IMR-90 (cell line): ENCODE data around the gene ADAMTS14. TPM values are rescaled to one million over a fixed set of nuclear protein-coding genes. Genes with fewer than 3 reads are reported as not detected.

Experiments
- ATAC-seq: fragments of 200-7000 bp; cut with Tn5 transposase; 2 replicates; pipeline ENCODE4 v1.9.1; 2020; ENCODE audit warnings: low read depth, mild to moderate bottlenecking, moderate library complexity
- BruUV-seq: library from RNA; stranded (reverse); fragments of 400-500 nt; replicated peaks from 2 replicates; lab custom pipeline; 2021; lab: Mats Ljungman, UMichigan
- CTCF ChIA-PET: fragments of 300-600 bp; formaldehyde crosslinking; extraction: SDS; loops from one replicate; lab custom pipeline; 2021; ENCODE audit warnings: antibody characterized with exemption; lab: Yijun Ruan, JAX
- POLR2A ChIA-PET: fragments of 300-600 bp; sonication (Branson Sonifier 250); formaldehyde crosslinking; loops from one replicate; lab custom pipeline; 2022; ENCODE audit warnings: antibody characterized with exemption; ENCODE audit not compliant: unreplicated experiment; lab: Charles Lee
- DNase-seq: peaks from one replicate; pipeline ENCODE4 v3.0.0; 2013
- H2AFZ ChIP-seq: replicated peaks from 2 replicates; pipeline ENCODE3; 2013; ENCODE audit warnings: low read length, mild to moderate bottlenecking; ENCODE audit not compliant: poor library complexity
- H2AK5ac ChIP-seq: 2 replicates; pipeline ENCODE4 v1.6.1; 2013; ENCODE audit warnings: low read depth, low read length, inconsistent platforms
- H2AK9ac ChIP-seq: replicated peaks from 2 replicates; pipeline ENCODE3; 2013; ENCODE audit warnings: mild to moderate bottlenecking, low read depth, low read length, moderate library complexity; ENCODE audit not compliant: poor library complexity
- H2BK120ac ChIP-seq: 2 replicates; pipeline ENCODE4 v1.6.1; 2013; ENCODE audit warnings: low read depth, low read length, inconsistent platforms
- H2BK15ac ChIP-seq: 3 replicates; pipeline ENCODE4 v1.6.1; 2013; ENCODE audit warnings: low read depth, low read length, inconsistent platforms
- H2BK20ac ChIP-seq: 2 replicates; pipeline ENCODE4 v1.6.1; 2013; ENCODE audit warnings: low read depth, mild to moderate bottlenecking, inconsistent platforms, low read length, moderate library complexity
- H2BK5ac ChIP-seq: 2 replicates; pipeline ENCODE4 v1.6.1; 2013; ENCODE audit warnings: mild to moderate bottlenecking, low read depth, low read length, inconsistent platforms; ENCODE audit not compliant: poor library complexity, severe bottlenecking
- H3K14ac ChIP-seq: replicated peaks from 2 replicates; pipeline ENCODE4 v1.6.1; 2013; ENCODE audit warnings: low read depth, low read length, inconsistent platforms
- H3K18ac ChIP-seq: 2 replicates; pipeline ENCODE4 v1.6.1; 2013; ENCODE audit warnings: low read depth, low read length, control low read depth
- H3K23ac ChIP-seq: 2 replicates; pipeline ENCODE4 v1.6.1; 2013; ENCODE audit warnings: low read depth, low read length, inconsistent platforms
- H3K27ac ChIP-seq: 2 replicates; pipeline ENCODE4 v1.5.1; 2013; ENCODE audit warnings: mild to moderate bottlenecking, control low read depth, low read length; ENCODE audit not compliant: insufficient read depth
- H3K27me3 ChIP-seq: 2 replicates; pipeline ENCODE4 v1.6.1; 2013; ENCODE audit warnings: low read length; ENCODE audit not compliant: control insufficient read depth, insufficient read depth
- H3K36me3 ChIP-seq: 2 replicates; pipeline ENCODE4 v1.6.1; 2013; ENCODE audit warnings: low read length, mixed read lengths; ENCODE audit not compliant: control insufficient read depth, insufficient read depth
- H3K4ac ChIP-seq: 2 replicates; pipeline ENCODE4 v1.6.1; 2013; ENCODE audit warnings: low read depth, low read length, inconsistent platforms
- H3K4me1 ChIP-seq: 2 replicates; pipeline ENCODE4 v1.6.1; 2013; ENCODE audit warnings: low read length, mixed read lengths; ENCODE audit not compliant: control insufficient read depth, insufficient read depth
- H3K4me2 ChIP-seq: 2 replicates; pipeline ENCODE4 v1.6.1; 2013; ENCODE audit warnings: low read depth, mild to moderate bottlenecking, control low read depth, low read length, moderate library complexity
- H3K4me3 ChIP-seq: 2 replicates; pipeline ENCODE4 v1.5.1; 2013; ENCODE audit warnings: low read depth, mild to moderate bottlenecking, control low read depth, low read length, moderate library complexity; ENCODE audit not compliant: insufficient read depth
- H3K56ac ChIP-seq: 2 replicates; pipeline ENCODE4 v1.6.1; 2013; ENCODE audit warnings: low read length, inconsistent platforms; ENCODE audit not compliant: insufficient read depth; ENCODE audit errors: extremely low read depth
- H3K79me1 ChIP-seq, 2 experiments: 2 replicates each; pipeline ENCODE4 v1.6.1; 2013; ENCODE audit warnings: low read length in 2 of 2, inconsistent platforms in 1 of 2, low read depth in 1 of 2
- H3K9ac ChIP-seq: 2 replicates; pipeline ENCODE4 v1.6.1; 2013; ENCODE audit warnings: low read depth, low read length, control low read depth
- H3K9me1 ChIP-seq: 2 replicates; pipeline ENCODE4 v1.6.1; 2013; ENCODE audit warnings: low read length, inconsistent platforms; ENCODE audit not compliant: insufficient read depth
- H3K9me3 ChIP-seq: 2 replicates; pipeline ENCODE4 v1.6.1; 2013; ENCODE audit warnings: low read length; ENCODE audit not compliant: control insufficient read depth, insufficient read depth
- H4K20me1 ChIP-seq: 2 replicates; pipeline ENCODE4 v1.6.1; 2013; ENCODE audit warnings: low read length, inconsistent platforms; ENCODE audit not compliant: insufficient read depth
- H4K5ac ChIP-seq: 2 replicates; pipeline ENCODE4 v1.6.1; 2013; ENCODE audit warnings: mild to moderate bottlenecking, low read depth, low read length, control low read depth
- H4K8ac ChIP-seq, 2 experiments: 2 replicates each; pipeline ENCODE4 v1.6.1; 2013; ENCODE audit warnings: low read depth in 2 of 2, low read length in 2 of 2, control low read depth in 1 of 2, inconsistent platforms in 1 of 2
- H4K91ac ChIP-seq: 2 replicates; pipeline ENCODE4 v1.6.1; 2013; ENCODE audit warnings: low read depth, low read length, inconsistent platforms; ENCODE audit not compliant: insufficient read depth
- BHLHE40 ChIP-seq: fragments of 150-350 bp; IDR thresholded peaks from 2 replicates; pipeline ENCODE4 v1.6.1; 2016; ENCODE audit warnings: mild to moderate bottlenecking, low read depth, low read length
- CHD1 ChIP-seq: IDR thresholded peaks from 2 replicates; pipeline ENCODE4 v1.6.1; 2012; ENCODE audit warnings: low read depth, low read length, improper control_type of control experiment
- MAFK ChIP-seq: IDR thresholded peaks from 2 replicates; pipeline ENCODE4 v1.6.1; 2012; ENCODE audit warnings: low read depth, low read length, improper control_type of control experiment
- MAZ ChIP-seq: IDR thresholded peaks from 2 replicates; pipeline ENCODE4 v1.6.1; 2012; ENCODE audit warnings: low read depth, mild to moderate bottlenecking, low read length, improper control_type of control experiment, moderate library complexity, borderline replicate concordance
- MXI1 ChIP-seq: IDR thresholded peaks from 2 replicates; pipeline ENCODE4 v1.6.1; 2012; ENCODE audit warnings: low read depth, mild to moderate bottlenecking, low read length, moderate library complexity, borderline replicate concordance
- POLR2A ChIP-seq: IDR thresholded peaks from 2 replicates; pipeline ENCODE4 v1.6.1; 2012; ENCODE audit warnings: mild to moderate bottlenecking, low read depth, low read length
- RCOR1 ChIP-seq: IDR thresholded peaks from 2 replicates; pipeline ENCODE4 v1.6.1; 2012; ENCODE audit warnings: mild to moderate bottlenecking, low read length, improper control_type of control experiment; ENCODE audit not compliant: insufficient replicate concordance
- USF2 ChIP-seq: fragments of 150-350 bp; IDR thresholded peaks from 2 replicates; pipeline ENCODE4 v1.6.1; 2017; ENCODE audit warnings: mild to moderate bottlenecking, antibody characterized with exemption, low read length, low read depth
- WGBS, 2 experiments: methylation state at CpG; one replicate each; pipeline versions ENCODE4 v1.1.5 to v1.1.7; 2013; ENCODE audit warnings: missing lambda C conversion rate in 2 of 2; ENCODE audit not compliant: insufficient read length in 1 of 2; ENCODE audit errors: extremely low coverage in 2 of 2; 5-methylcytosine and 5-hydroxymethylcytosine counted together
- dilution Hi-C: fragments of 300-500 bp; cut with HindIII; formaldehyde crosslinking; loops from one replicate; pipeline ENCODE4 v1.14.3; 2018; ENCODE audit warnings: low sequenced_read_pairs; ENCODE audit not compliant: unreplicated experiment
- in situ Hi-C: fragments of 300-500 bp; cut with MboI; formaldehyde crosslinking; loops from 3 replicates; pipeline ENCODE4 v1.14.3; 2019; ENCODE audit warnings: low sequenced_read_pairs, inconsistent platforms, mixed read lengths
- intact Hi-C: fragments of 100-400 bp; cut with micrococcal nuclease; formaldehyde crosslinking; loops from 2 replicates; pipeline ENCODE4 v1.10.0; 2022
- polyA plus RNA-seq, 3 experiments: library from polyadenylated mRNA; depleted of rRNA; stranded (reverse); fragments of >200 nt; gene quantifications; 2 replicates each; pipeline ENCODE4 v1.2.3, GENCODE V29; 2012; ENCODE audit warnings: low replicate concordance in 1 of 3
- total RNA-seq: library from RNA; depleted of rRNA; stranded (reverse); fragments of >200 nt; gene quantifications from 2 replicates; pipeline ENCODE4 v1.2.3, GENCODE V29; 2012
- TF ChIP-seq, protein P1 (sequence below): fragments of 150-350 bp; IDR thresholded peaks from 2 replicates; pipeline ENCODE4 v1.6.1; 2016; ENCODE audit warnings: low read depth, mild to moderate bottlenecking, low read length, moderate library complexity, borderline replicate concordance

Gene ADAMTS14
- total and polyA plus RNA-seq, 2 of the 4 experiments (the other 2 are of a cell fraction): under 0.01 to 0.31 TPM

DNA sequence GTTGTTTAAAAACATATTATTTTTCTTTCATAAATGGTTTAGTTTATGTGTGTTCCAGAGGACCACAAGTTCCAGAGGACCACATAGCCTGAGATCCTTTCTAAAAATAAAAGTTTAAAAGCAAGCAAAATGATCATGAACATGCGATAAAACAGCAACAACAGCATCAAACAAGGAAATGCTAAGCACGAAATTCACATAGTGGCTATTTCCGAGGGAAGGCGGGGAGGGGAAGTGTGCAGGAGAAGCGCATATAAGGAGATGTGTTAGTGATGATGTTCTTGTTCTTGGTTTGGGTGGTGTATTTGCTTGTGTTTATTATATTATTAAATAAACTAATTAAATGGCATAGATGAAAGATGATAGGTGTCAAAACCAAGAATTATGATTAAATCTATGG, 111.7 kb downstream of the ADAMTS14 start:
- Histone ChIP-seq H3K4me3 (no peak overlapping the region), H2BK15ac (no peak overlapping the region), H2AFZ (no peak overlapping the region), H3K4me1 (no peaks in the 10 kb centered on the region), H4K20me1 (no peaks in the 10 kb centered on the region), H3K23ac (no peak overlapping the region), H3K27me3 (peaks cover 52% of the 10 kb centered on the region), H3K9ac (no peak overlapping the region), H3K4me2 (no peak overlapping the region), H3K56ac (no peak overlapping the region), H3K9me3 (no peaks in the 10 kb centered on the region), H3K27ac (no peak overlapping the region), H4K91ac (no peak overlapping the region), H2AK9ac (no peak overlapping the region), H3K14ac (no peak overlapping the region), H3K36me3 (no peaks in the 10 kb centered on the region), H2BK20ac (no peak overlapping the region), H3K4ac (no peak overlapping the region), H4K5ac (no peak overlapping the region), H2BK5ac (no peak overlapping the region), H3K18ac (no peak overlapping the region), H4K8ac (no peak overlapping the region), H2AK5ac (no peak overlapping the region), H3K79me1 (no peaks in the 10 kb centered on the region), H2BK120ac (no peak overlapping the region), H3K9me1 (no peaks in the 10 kb centered on the region)
- CTCF ChIA-PET: no interaction called here
- POLR2A ChIA-PET: no interaction called here
- BruUV-seq: no TSS peak
- ATAC-seq (no peak), DNase-seq (no peak)
- in situ Hi-C loops: no loop called here
- no CpG with 5 or more reads among the region's 5 CpGs for WGBS, 2 experiments
- intact Hi-C loops: no loop called here
- no peak for TF ChIP-seq USF2
- TF ChIP-seq MAZ: no peak
- no peak for TF ChIP-seq BHLHE40
- TF ChIP-seq MXI1: no peak
- TF ChIP-seq CHD1: no peak
- TF ChIP-seq, protein P1, sequence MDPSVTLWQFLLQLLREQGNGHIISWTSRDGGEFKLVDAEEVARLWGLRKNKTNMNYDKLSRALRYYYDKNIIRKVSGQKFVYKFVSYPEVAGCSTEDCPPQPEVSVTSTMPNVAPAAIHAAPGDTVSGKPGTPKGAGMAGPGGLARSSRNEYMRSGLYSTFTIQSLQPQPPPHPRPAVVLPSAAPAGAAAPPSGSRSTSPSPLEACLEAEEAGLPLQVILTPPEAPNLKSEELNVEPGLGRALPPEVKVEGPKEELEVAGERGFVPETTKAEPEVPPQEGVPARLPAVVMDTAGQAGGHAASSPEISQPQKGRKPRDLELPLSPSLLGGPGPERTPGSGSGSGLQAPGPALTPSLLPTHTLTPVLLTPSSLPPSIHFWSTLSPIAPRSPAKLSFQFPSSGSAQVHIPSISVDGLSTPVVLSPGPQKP: no peak
- no peak for TF ChIP-seq RCOR1
- TF ChIP-seq POLR2A: no peak
- no peak for TF ChIP-seq MAFK
- dilution Hi-C loops: no loop called here
